Activated naive CD4-positive, alpha-beta T cell treated with anti-CD3 and anti-CD28 coated beads, Interleukin-2, amount 50 U/mL, for 24 hours (primary cell): Measurements from ENCODE around the gene PVALEF.
"Not testable (repeated sequence)": the region's sequence is repeated elsewhere in the genome, so short reads cannot be mapped to it uniquely, and the experiment has no call there.

Experiments used
- H3K27ac Mint-ChIP-seq: one replicate; pipeline ENCODE4 v1.8.0; 2021; ENCODE audit warnings: mild to moderate bottlenecking, mixed read lengths
- H3K27me3 Mint-ChIP-seq: one replicate; pipeline ENCODE4 v1.8.0; 2021; ENCODE audit warnings: mixed read lengths
- H3K36me3 Mint-ChIP-seq: one replicate; pipeline ENCODE4 v1.8.0; 2021; ENCODE audit warnings: mixed read lengths
- H3K4me1 Mint-ChIP-seq: one replicate; pipeline ENCODE4 v1.8.0; 2021; ENCODE audit warnings: mixed read lengths
- H3K4me3 Mint-ChIP-seq: one replicate; pipeline ENCODE4 v1.8.0; 2021; ENCODE audit warnings: mild to moderate bottlenecking, mixed read lengths
- H3K9me3 Mint-ChIP-seq: one replicate; pipeline ENCODE4 v1.8.0; 2021; ENCODE audit warnings: mixed read lengths

The PVALEF gene

GRCh38 chr17:81151278-81151677 is 14.0 kb upstream of the PVALEF start:
- Mint-ChIP-seq H3K4me3 (no peak overlapping the region), H3K36me3 (no peaks in the 10 kb centered on the region), H3K27ac (no peak overlapping the region), H3K27me3 (no peaks in the 10 kb centered on the region), H3K9me3 (no peaks in the 10 kb centered on the region), H3K4me1 (no peaks in the 10 kb centered on the region)

- H3K4me3 Mint-ChIP-seq: no peak overlapping the region
- H3K27ac Mint-ChIP-seq: no peak overlapping the region
- no peaks in the 10 kb centered on the region for H3K36me3 Mint-ChIP-seq
- no peaks in the 10 kb centered on the region for H3K4me1 Mint-ChIP-seq
- no peaks in the 10 kb centered on the region for H3K27me3 Mint-ChIP-seq
- H3K9me3 Mint-ChIP-seq: no peaks in the 10 kb centered on the region
Observed at GRCh38 chr17:81152288-81152828, 12.9 kb upstream of the PVALEF start.

GRCh38 chr17:81153340-81153803 is 11.9 kb upstream of the PVALEF start:
- Mint-ChIP-seq H3K4me3 (no peak overlapping the region), H3K36me3 (no peaks in the 10 kb centered on the region), H3K4me1 (no peaks in the 10 kb centered on the region), H3K27me3 (no peaks in the 10 kb centered on the region), H3K9me3 (no peaks in the 10 kb centered on the region), H3K27ac (no peak overlapping the region)

- H3K9me3 Mint-ChIP-seq, H3K4me3 Mint-ChIP-seq, H3K4me1 Mint-ChIP-seq, H3K27ac Mint-ChIP-seq, H3K27me3 Mint-ChIP-seq, H3K36me3 Mint-ChIP-seq: not testable (repeated sequence)
Observed at GRCh38 chr17:81154016-81154415, 11.3 kb upstream of the PVALEF start.

- H3K36me3 Mint-ChIP-seq: no peaks in the 10 kb centered on the region
- no peaks in the 10 kb centered on the region for H3K9me3 Mint-ChIP-seq
- H3K27me3 Mint-ChIP-seq: no peaks in the 10 kb centered on the region
- H3K4me1 Mint-ChIP-seq: no peaks in the 10 kb centered on the region
- no peak overlapping the region for H3K4me3 Mint-ChIP-seq
- H3K27ac Mint-ChIP-seq: no peak overlapping the region
Observed at GRCh38 chr17:81154961-81155360, 10.3 kb upstream of the PVALEF start.

GRCh38 chr17:81156866-81157805 is 8.2 kb upstream of the PVALEF start:
- Mint-ChIP-seq H3K4me1 (peaks cover 7% of the 10 kb centered on the region), H3K36me3 (no peaks in the 10 kb centered on the region), H3K27ac (no peak overlapping the region), H3K9me3 (no peaks in the 10 kb centered on the region), H3K27me3 (no peaks in the 10 kb centered on the region), H3K4me3 (no peak overlapping the region)

GRCh38 chr17:81157848-81158687 is 7.2 kb upstream of the PVALEF start:
- no peak overlapping the region for H3K27ac Mint-ChIP-seq
- H3K4me3 Mint-ChIP-seq: no peak overlapping the region
- H3K27me3 Mint-ChIP-seq: no peaks in the 10 kb centered on the region
- no peaks in the 10 kb centered on the region for H3K36me3 Mint-ChIP-seq
- H3K4me1 Mint-ChIP-seq: peaks cover 7% of the 10 kb centered on the region
- no peaks in the 10 kb centered on the region for H3K9me3 Mint-ChIP-seq

GRCh38 chr17:81158688-81159590 is 6.4 kb upstream of the PVALEF start:
- H3K4me3 Mint-ChIP-seq: no peak overlapping the region
- H3K27me3 Mint-ChIP-seq: no peaks in the 10 kb centered on the region
- H3K9me3 Mint-ChIP-seq: no peaks in the 10 kb centered on the region
- H3K27ac Mint-ChIP-seq: no peak overlapping the region
- peaks cover 7% of the 10 kb centered on the region for H3K4me1 Mint-ChIP-seq
- no peaks in the 10 kb centered on the region for H3K36me3 Mint-ChIP-seq

GRCh38 chr17:81159611-81160265 is 5.6 kb upstream of the PVALEF start:
- H3K4me3 Mint-ChIP-seq: no peak overlapping the region
- no peak overlapping the region for H3K27ac Mint-ChIP-seq
- H3K9me3 Mint-ChIP-seq: no peaks in the 10 kb centered on the region
- no peaks in the 10 kb centered on the region for H3K36me3 Mint-ChIP-seq
- H3K27me3 Mint-ChIP-seq: no peaks in the 10 kb centered on the region
- H3K4me1 Mint-ChIP-seq: peaks cover 11% of the 10 kb centered on the region

- H3K4me1 Mint-ChIP-seq: peaks cover 11% of the 10 kb centered on the region
- peak overlapping the region; percentile 74 for H3K4me3 Mint-ChIP-seq
- H3K36me3 Mint-ChIP-seq: no peaks in the 10 kb centered on the region
Observed at GRCh38 chr17:81160306-81160705, 5.0 kb upstream of the PVALEF start.

GRCh38 chr17:81160747-81161453 is 4.4 kb upstream of the PVALEF start:
- Mint-ChIP-seq H3K9me3 (no peaks in the 10 kb centered on the region), H3K4me1 (peaks cover 11% of the 10 kb centered on the region), H3K27ac (peak overlapping the region; percentile 77), H3K27me3 (no peaks in the 10 kb centered on the region), H3K4me3 (peak overlapping the region; percentile 74), H3K36me3 (no peaks in the 10 kb centered on the region)

More at GRCh38 chr17:81160306-81160705, 5.0 kb upstream of the PVALEF start:
- Mint-ChIP-seq H3K9me3 (no peaks in the 10 kb centered on the region), H3K27me3 (no peaks in the 10 kb centered on the region), H3K27ac (no peak overlapping the region)

- no peaks in the 10 kb centered on the region for H3K36me3 Mint-ChIP-seq
- peak overlapping the region; percentile 77 for H3K27ac Mint-ChIP-seq
- H3K27me3 Mint-ChIP-seq: no peaks in the 10 kb centered on the region
- peaks cover 11% of the 10 kb centered on the region for H3K4me1 Mint-ChIP-seq
- H3K4me3 Mint-ChIP-seq: no peak overlapping the region
- H3K9me3 Mint-ChIP-seq: no peaks in the 10 kb centered on the region
Observed at GRCh38 chr17:81161536-81161935, 3.8 kb upstream of the PVALEF start.

GRCh38 chr17:81161972-81162371 is 3.3 kb upstream of the PVALEF start:
- H3K9me3 Mint-ChIP-seq: no peaks in the 10 kb centered on the region
- no peaks in the 10 kb centered on the region for H3K36me3 Mint-ChIP-seq
- H3K27me3 Mint-ChIP-seq: no peaks in the 10 kb centered on the region
- H3K4me3 Mint-ChIP-seq: no peak overlapping the region
- peaks cover 11% of the 10 kb centered on the region for H3K4me1 Mint-ChIP-seq
- H3K27ac Mint-ChIP-seq: no peak overlapping the region

GRCh38 chr17:81162491-81162890 is 2.8 kb upstream of the PVALEF start:
- Mint-ChIP-seq H3K4me3 (no peak overlapping the region), H3K27ac (no peak overlapping the region), H3K4me1 (peaks cover 15% of the 10 kb centered on the region), H3K36me3 (no peaks in the 10 kb centered on the region), H3K9me3 (no peaks in the 10 kb centered on the region), H3K27me3 (peaks cover 1% of the 10 kb centered on the region)
